ENCODE results near the gene MEN1.
A peak's percentile ranks its signal among the peaks of the same experiment; 100 is the strongest.

Gene MEN1

GRCh38 chr11:64778223-64778472, 32.2 kb downstream of the MEN1 start:
- DNase-seq, result no peak

GRCh38 chr11:64777449-64778222, 32.7 kb downstream of the MEN1 start:
- peak; percentile 86 for DNase-seq

- no peak for DNase-seq
These were observed 33.5 kb downstream of the MEN1 start for GRCh38 chr11:64776875-64777274.

GRCh38 chr11:64776425-64776824, 33.9 kb downstream of the MEN1 start:
- DNase-seq, result no peak

- DNase-seq, result no peak
These were observed 36.2 kb downstream of the MEN1 start for GRCh38 chr11:64774144-64774543.

GRCh38 chr11:64772303-64773018, 37.9 kb downstream of the MEN1 start:
- no peak for DNase-seq

GRCh38 chr11:64771861-64772260, 38.5 kb downstream of the MEN1 start:
- DNase-seq, result no peak

GRCh38 chr11:64770120-64770519, 40.2 kb downstream of the MEN1 start:
- no peak for DNase-seq

- no peak for DNase-seq
These were observed 41.1 kb downstream of the MEN1 start for GRCh38 chr11:64769283-64769682.

GRCh38 chr11:64768300-64768694, 42.1 kb downstream of the MEN1 start:
- no peak for DNase-seq

- peak; percentile 60 for DNase-seq
These were observed 42.7 kb downstream of the MEN1 start for GRCh38 chr11:64767344-64768299.

- no peak for DNase-seq
These were observed 43.5 kb downstream of the MEN1 start for GRCh38 chr11:64766881-64767280.

GRCh38 chr11:64765851-64766665, 44.3 kb downstream of the MEN1 start:
- no peak for DNase-seq

- DNase-seq, result no peak
These were observed 45.0 kb downstream of the MEN1 start for GRCh38 chr11:64765291-64765850.

- DNase-seq, result no peak
These were observed 45.6 kb downstream of the MEN1 start for GRCh38 chr11:64764753-64765152.

GRCh38 chr11:64764040-64764611, 46.2 kb downstream of the MEN1 start:
- no peak for DNase-seq

GRCh38 chr11:64763526-64764039, 46.8 kb downstream of the MEN1 start:
- DNase-seq, result no peak

GRCh38 chr11:64762674-64763525, 47.5 kb downstream of the MEN1 start:
- DNase-seq, result peak; percentile 65

GRCh38 chr11:64762277-64762673, 48.1 kb downstream of the MEN1 start:
- peak; percentile 7 for DNase-seq

- peak; percentile 64 for DNase-seq
These were observed 49.5 kb downstream of the MEN1 start for GRCh38 chr11:64760759-64761420.

Data from OCI-M1 (cell line).